ENCODE results near the gene CARD6. TPM values are rescaled to one million over a fixed set of nuclear protein-coding genes. Genes with fewer than 3 reads are reported as not detected.
"Not testable (repeated sequence)": the region's sequence is repeated elsewhere in the genome, so short reads cannot be mapped to it uniquely, and the experiment has no call there.

Gene CARD6
- total RNA-seq, 2 experiments from 2014 or later, result 2.6 to 4.6 TPM

DNA sequence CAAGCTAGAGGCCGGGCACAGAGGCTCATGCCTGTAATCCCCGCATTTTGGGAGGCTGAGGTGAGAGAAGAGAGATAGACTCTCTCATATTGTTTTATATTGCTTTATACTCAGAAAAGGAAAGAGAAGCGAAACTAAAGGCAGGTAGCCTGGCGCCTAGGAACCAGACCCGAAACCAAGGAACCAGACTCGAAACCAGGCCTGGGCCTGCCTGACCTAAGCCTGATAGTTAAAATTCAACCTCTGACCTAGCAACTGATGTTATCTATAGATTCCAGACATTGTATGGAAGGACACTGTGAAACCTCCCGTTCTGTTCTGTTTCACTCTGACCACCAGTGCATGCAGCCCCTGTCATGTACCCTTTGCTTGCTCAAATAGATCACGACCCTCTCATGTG, 31.1 kb downstream of the CARD6 start:
- H3K27me3 Mint-ChIP-seq, result peaks cover 21% of the 10 kb centered on the region

DNA sequence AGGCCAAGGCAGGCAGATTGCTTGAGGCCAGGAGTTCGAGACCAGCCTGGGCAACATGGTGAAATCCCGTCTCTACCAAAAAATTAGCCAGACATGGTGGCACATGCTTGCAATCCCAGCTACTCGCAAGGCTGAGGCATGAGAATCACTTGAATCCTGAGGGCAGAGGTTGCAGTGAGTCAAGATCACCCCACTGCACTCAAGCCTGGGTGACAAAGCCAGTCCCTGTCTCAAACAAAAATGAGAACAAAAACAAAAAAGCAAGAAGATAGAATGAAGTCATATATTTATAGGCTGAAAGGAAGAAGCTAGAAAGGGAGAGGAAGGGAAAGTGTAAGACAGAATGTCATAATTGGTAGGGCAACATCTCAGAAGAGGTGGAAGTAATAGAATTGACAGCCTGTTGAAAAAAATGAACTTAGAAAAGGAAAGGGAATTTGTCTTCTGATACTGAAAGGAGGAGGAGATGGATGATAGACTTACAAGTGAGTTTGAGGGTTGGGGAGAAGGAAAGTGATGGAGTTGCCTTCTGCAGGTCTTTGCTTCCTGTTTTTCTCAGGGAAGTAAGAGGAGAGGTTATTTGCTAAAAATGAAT, 32.2 kb downstream of the CARD6 start:
- H3K36me3 Mint-ChIP-seq, result no peaks in the 10 kb centered on the region
- H3K27ac Mint-ChIP-seq, result no peak overlapping the region
- peaks cover 20% of the 10 kb centered on the region for H3K27me3 Mint-ChIP-seq
- no peak overlapping the region for H3K4me3 Mint-ChIP-seq
- CTCF ChIA-PET, result interaction anchor here (1.1 kb wide), 1 partner anchor 9 kb away, joined by 3 read pairs; no protein-coding TSS in a partner anchor
- DNase-seq (no peak), ATAC-seq (no peak)
- peaks cover 4% of the 10 kb centered on the region for H3K9me3 Mint-ChIP-seq (ENCODE audit: low read depth)
- no peaks in the 10 kb centered on the region for H3K4me1 Mint-ChIP-seq

More for the DNA sequence above, 31.1 kb downstream of the CARD6 start:
- not testable (repeated sequence) for H3K27ac Mint-ChIP-seq; ATAC-seq; H3K4me3 Mint-ChIP-seq; DNase-seq; H3K4me1 Mint-ChIP-seq; H3K9me3 Mint-ChIP-seq (ENCODE audit: low read depth); H3K36me3 Mint-ChIP-seq
- CTCF ChIA-PET, result interaction anchor here (0.5 kb wide), 1 partner anchor 10 kb away, joined by 3 read pairs; no protein-coding TSS in a partner anchor

DNA sequence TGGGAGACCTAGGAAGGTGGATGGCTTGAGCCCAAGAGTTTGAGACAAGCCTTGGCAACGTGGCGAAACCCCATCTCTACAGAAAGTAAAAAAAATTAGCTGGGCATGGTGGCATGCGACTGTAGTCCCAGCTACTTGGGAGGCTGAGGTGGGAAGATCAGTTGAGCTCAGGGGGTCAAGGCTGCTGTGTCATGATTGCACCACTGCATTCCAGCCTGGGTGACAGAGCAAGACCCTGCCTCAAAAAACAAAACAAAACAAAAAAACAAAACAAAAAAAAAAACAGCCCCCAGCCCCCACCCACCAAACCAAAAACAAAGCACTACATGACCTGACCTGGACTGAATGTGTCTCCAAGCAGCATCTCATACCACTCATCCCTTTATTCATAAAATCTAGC, 34.8 kb downstream of the CARD6 start:
- H3K9me3 Mint-ChIP-seq (ENCODE audit: low read depth), result peaks cover 4% of the 10 kb centered on the region
- H3K36me3 Mint-ChIP-seq, result no peaks in the 10 kb centered on the region
- H3K4me3 Mint-ChIP-seq, result no peak overlapping the region
- no peak overlapping the region for H3K27ac Mint-ChIP-seq
- ATAC-seq (no peak), DNase-seq (no peak)
- no peaks in the 10 kb centered on the region for H3K4me1 Mint-ChIP-seq
- CTCF ChIA-PET, result interaction anchor here (1.0 kb wide), 1 partner anchor 1297 kb away, joined by 3 read pairs; no protein-coding TSS in a partner anchor
- peaks cover 11% of the 10 kb centered on the region for H3K27me3 Mint-ChIP-seq

DNA sequence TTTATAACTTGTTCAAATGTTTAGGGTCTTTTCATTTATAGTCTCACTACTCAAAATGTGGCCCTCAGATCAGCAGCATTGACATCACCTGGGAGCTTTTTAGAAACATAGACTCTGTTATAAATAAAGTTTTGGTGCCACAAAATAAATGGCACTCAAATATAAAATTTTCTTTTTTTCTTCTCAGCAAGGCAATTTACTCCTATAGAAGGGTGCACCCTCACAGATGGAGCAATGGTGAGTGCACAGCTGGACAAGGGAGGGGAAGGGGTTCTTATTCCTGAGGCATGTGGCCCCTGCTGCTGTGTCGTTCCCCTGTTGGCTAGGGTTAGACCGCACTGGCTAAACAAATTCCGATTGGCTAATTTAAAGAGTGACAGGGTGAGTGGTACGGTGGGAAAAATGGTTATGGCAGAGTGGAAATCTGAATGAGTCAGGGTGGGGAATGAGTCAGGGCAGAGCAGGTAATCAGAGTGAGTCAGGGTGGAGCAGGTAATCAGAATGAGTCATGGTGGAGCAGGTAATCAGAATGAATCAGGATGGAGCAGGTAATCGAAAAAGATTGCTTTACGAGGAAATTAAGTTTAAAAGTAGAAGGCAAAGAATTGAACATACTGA, 36.3 kb downstream of the CARD6 start:
- H3K27me3 Mint-ChIP-seq, result peaks cover 17% of the 10 kb centered on the region
- H3K9me3 Mint-ChIP-seq (ENCODE audit: low read depth), result peaks cover 4% of the 10 kb centered on the region
- H3K4me3 Mint-ChIP-seq, result no peak overlapping the region
- ATAC-seq (no peak), DNase-seq (no peak)
- peaks cover 2% of the 10 kb centered on the region for H3K36me3 Mint-ChIP-seq
- H3K27ac Mint-ChIP-seq, result no peak overlapping the region
- H3K4me1 Mint-ChIP-seq, result no peaks in the 10 kb centered on the region
- CTCF ChIA-PET, result no interaction called here

DNA sequence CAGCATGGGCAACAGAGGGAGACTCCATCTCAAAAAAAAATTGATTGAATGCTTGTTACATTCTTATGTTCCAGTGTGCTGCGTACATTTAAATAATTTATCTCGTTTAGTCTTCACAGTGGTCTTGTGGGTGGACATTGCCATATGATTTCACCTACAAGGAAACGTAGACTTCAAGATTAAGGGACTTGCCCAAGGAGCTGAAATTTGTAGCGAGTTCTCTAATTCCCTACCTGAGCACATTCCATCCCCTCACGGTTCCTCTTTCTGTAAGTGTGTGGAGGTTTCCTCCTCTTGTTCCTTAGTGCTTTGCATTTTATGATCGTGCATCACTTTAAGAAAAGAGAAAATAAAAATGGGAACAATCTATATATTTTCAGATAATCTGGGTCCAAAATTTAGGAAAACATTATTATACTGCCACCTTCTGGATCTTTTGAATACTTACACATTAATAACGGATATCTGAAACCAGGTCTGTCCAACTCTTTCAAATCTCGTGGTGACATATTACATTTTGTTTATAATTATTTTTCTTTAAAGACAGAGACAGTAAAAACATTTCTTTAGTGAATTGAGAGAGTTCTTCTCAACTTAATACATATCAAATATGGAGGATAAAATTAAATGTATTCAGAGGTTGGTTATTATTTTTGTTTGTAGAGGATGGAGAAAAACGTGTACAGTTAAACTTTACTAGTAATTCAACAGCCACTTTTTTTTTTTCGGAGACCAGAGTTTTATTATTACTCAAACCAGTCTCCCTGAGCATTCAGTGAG, 38.2 kb downstream of the CARD6 start:
- peaks cover 4% of the 10 kb centered on the region for H3K9me3 Mint-ChIP-seq (ENCODE audit: low read depth)
- CTCF ChIA-PET, result interaction anchor here (0.6 to 1.4 kb wide), 6 partner anchors 12 to 1165 kb away, joined by 3 to 6 read pairs (median 4); partner anchors contain the start of genes CARD6 and TTC33
- ATAC-seq (no peak), DNase-seq (no peak)
- no peak overlapping the region for H3K27ac Mint-ChIP-seq
- no peaks in the 10 kb centered on the region for H3K4me1 Mint-ChIP-seq
- no peak overlapping the region for H3K4me3 Mint-ChIP-seq
- H3K27me3 Mint-ChIP-seq, result peaks cover 10% of the 10 kb centered on the region
- peaks cover 2% of the 10 kb centered on the region for H3K36me3 Mint-ChIP-seq

DNA sequence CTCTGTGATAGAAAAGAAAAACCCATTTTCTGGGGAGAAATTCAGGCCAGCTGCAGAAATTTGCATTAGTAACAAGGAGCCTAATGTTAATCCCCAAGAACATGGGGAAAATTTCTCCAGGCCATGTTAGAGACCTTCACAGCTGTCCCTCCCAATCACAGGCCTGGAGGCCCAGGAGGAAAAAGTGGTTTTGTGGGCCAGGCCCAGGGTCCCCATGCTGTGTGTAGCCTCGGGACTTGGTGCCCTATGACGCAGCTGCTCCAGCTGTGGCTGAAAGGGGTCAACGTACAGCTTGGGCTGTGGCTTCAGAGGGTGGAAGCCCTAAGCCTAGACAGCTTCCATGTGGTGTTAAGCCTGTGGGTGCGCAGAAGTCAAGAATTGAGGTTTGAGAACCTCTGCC, 41.1 kb downstream of the CARD6 start:
- H3K27ac Mint-ChIP-seq, result no peak overlapping the region
- H3K4me3 Mint-ChIP-seq, result no peak overlapping the region
- DNase-seq (no peak), ATAC-seq (no peak)
- H3K4me1 Mint-ChIP-seq, result no peaks in the 10 kb centered on the region
- H3K27me3 Mint-ChIP-seq, result peaks cover 11% of the 10 kb centered on the region
- H3K9me3 Mint-ChIP-seq (ENCODE audit: low read depth), result no peaks in the 10 kb centered on the region
- peaks cover 2% of the 10 kb centered on the region for H3K36me3 Mint-ChIP-seq
- CTCF ChIA-PET, result interaction anchor here (0.9 kb wide), 1 partner anchor 9 kb away, joined by 3 read pairs; no protein-coding TSS in a partner anchor

DNA sequence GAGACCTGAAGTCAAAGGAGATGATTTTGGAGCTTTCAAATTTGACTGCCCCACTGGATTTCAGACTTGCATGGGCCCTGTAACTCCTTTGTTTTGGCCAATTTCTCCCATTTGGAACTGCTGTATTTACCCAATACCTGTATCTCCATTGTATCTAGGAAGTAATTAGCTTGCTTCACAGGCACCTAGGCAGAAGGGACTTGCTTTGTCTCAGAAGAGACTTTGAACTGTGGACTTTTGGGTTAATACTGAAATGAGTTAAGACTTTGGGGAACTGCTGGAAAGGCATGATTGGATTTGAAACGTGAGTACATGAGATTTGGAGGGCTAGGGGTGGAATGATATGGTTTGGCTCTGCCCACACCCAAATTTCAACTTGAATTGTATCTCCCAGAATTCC, 41.9 kb downstream of the CARD6 start:
- not testable (repeated sequence) for H3K9me3 Mint-ChIP-seq (ENCODE audit: low read depth); H3K4me3 Mint-ChIP-seq; DNase-seq; H3K27ac Mint-ChIP-seq; H3K36me3 Mint-ChIP-seq; H3K4me1 Mint-ChIP-seq; ATAC-seq
- CTCF ChIA-PET, result interaction anchor here (0.9 kb wide), 1 partner anchor 10 kb away, joined by 3 read pairs; no protein-coding TSS in a partner anchor
- H3K27me3 Mint-ChIP-seq, result peaks cover 12% of the 10 kb centered on the region

DNA sequence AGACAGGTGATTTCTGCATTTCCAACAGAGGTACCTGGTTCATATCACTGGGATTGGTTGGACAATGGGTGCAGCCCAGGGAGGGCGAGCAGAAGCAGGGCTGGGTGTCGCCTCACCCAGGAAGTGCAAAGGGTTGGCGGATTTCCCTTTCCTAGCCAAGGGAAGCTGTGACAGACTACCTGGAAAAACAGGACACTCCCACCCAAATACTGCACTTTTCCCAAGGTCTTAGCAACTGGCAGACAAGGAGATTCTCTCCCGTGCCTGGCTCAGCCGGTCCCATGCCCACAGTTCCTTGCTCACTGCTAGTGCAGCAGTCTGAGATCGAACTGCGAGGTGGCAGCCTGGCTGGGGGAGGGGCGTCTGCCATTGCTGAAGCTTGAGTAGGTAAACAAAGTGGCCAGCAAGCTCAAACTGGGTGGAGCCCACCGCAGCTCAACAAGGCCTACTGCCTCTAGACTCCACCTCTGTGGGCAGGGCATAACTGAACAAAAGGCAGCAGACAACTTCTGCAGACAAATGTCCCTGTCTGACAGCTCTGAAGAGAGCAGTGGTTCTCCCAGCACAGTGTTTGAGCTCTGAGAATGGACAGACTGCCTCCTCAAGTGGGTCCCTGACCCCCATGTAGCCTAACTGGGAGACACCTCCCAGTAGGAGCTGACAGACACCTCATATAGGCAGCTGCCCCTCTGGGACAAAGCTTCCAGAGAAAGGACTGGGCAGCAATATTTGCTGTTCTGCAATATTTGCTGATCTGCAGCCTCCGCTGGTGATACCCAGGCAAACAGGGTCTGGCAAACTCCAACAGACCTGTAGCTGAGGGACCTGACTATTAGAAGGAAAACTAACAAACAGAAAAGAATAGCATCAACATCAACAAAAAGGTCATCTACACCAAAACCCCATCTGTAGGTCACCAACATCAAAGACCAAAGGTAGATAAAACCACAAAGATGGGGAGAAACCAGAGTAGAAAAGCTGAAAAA, 54.6 kb downstream of the CARD6 start:
- CTCF ChIA-PET; H3K4me3 Mint-ChIP-seq; H3K36me3 Mint-ChIP-seq; H3K27ac Mint-ChIP-seq; H3K9me3 Mint-ChIP-seq (ENCODE audit: low read depth); H3K4me1 Mint-ChIP-seq; ATAC-seq; DNase-seq: not testable (repeated sequence)
- peaks cover 11% of the 10 kb centered on the region for H3K27me3 Mint-ChIP-seq

DNA sequence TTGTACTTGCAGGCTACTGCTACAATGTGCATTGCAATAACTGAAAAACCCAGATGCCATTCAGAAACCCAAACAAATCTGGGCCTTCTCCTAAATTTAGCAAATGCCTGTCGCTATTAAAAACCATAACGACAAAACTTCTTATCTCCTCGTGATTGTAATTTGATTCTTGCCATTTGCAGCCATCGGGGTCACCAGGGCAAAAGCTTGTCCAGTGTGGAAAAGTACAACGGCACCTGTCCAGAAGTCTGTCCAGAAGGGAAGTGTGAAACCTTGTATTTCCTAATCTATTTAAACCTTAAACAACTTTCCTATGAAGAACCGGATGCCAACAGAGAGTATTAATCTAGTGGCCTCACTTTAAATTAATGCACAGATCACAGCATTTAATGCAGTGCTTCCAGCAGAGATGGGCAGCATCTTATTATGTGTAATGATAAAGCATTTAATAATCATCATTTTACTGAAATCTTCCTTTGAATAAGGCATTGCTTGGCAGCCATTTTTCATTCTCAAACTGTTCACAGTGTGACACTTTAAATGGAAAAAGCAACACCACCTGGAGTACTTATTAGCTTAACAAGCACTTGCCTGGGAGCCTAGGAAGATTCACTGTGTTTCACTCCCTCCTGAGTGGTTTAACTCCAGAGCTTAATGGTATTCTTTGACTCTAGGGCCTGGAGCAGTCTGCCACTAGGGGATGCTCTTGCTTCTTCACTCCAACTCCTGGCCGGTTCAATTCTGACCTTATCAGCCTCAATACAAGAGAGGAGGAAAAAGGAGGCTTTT, 63.2 kb downstream of the CARD6 start:
- no peaks in the 10 kb centered on the region for H3K36me3 Mint-ChIP-seq
- CTCF ChIA-PET, result interaction anchor here (1.0 to 1.4 kb wide), 3 partner anchors 11 to 1298 kb away, joined by 3 to 4 read pairs (median 3); no protein-coding TSS in a partner anchor
- H3K4me3 Mint-ChIP-seq, result no peak overlapping the region
- H3K9me3 Mint-ChIP-seq (ENCODE audit: low read depth), result no peaks in the 10 kb centered on the region
- no peak overlapping the region for H3K27ac Mint-ChIP-seq
- ATAC-seq (peak; percentile 66), DNase-seq (peak; percentile 45)
- no peaks in the 10 kb centered on the region for H3K4me1 Mint-ChIP-seq
- H3K27me3 Mint-ChIP-seq, result peaks cover 16% of the 10 kb centered on the region

DNA sequence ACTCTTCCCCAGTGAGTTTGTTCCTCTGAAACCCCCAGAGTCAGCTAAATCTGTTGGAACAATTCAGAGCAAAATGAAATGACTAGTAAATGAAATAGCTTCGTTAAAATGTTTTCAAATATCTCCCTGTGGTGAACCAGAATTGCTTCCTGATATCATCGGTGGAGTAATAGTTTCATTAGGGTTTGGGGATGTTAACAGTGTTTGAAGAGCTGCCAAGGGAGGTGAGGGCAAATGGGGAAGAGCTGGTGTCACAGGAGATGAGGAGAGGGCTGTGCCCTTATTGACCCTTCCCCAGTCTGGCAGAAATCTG, 63.8 kb downstream of the CARD6 start:
- H3K4me3 Mint-ChIP-seq, result no peak overlapping the region
- DNase-seq, result no peak
- H3K4me1 Mint-ChIP-seq, result no peaks in the 10 kb centered on the region
- H3K9me3 Mint-ChIP-seq (ENCODE audit: low read depth), result no peaks in the 10 kb centered on the region
- CTCF ChIA-PET, result interaction anchor here (1.0 to 1.4 kb wide), 3 partner anchors 10 to 1299 kb away, joined by 3 to 4 read pairs (median 3); no protein-coding TSS in a partner anchor
- peaks cover 19% of the 10 kb centered on the region for H3K27me3 Mint-ChIP-seq
- no peak for ATAC-seq
- no peaks in the 10 kb centered on the region for H3K36me3 Mint-ChIP-seq
- H3K27ac Mint-ChIP-seq, result no peak overlapping the region

DNA sequence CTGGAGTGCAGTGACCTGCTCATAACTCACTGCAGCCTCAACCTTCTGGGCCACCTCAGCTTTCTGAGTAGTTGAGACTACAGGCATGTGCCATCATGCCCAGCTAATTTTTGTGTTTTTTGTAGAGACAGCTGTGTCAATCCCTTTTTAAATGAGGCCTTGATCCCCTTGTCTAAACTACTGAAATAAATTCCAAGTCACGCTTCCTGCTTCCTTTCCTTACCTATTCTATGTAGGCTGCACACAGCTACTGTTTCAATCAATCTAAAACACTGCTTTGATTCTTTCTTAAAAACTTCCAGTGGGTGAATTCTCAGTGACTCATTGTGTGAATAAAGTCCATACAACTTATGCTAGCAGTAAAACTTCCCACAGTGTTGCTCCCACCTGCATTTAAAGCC, 65.2 kb downstream of the CARD6 start:
- CTCF ChIA-PET, result interaction anchor here (0.6 kb wide), 1 partner anchor 342 kb away, joined by 3 read pairs; no protein-coding TSS in a partner anchor
- no peak overlapping the region for H3K4me3 Mint-ChIP-seq
- no peaks in the 10 kb centered on the region for H3K4me1 Mint-ChIP-seq
- no peak for ATAC-seq
- no peak for DNase-seq
- no peaks in the 10 kb centered on the region for H3K9me3 Mint-ChIP-seq (ENCODE audit: low read depth)
- peaks cover 24% of the 10 kb centered on the region for H3K27me3 Mint-ChIP-seq
- H3K27ac Mint-ChIP-seq, result no peak overlapping the region
- H3K36me3 Mint-ChIP-seq, result no peaks in the 10 kb centered on the region

DNA sequence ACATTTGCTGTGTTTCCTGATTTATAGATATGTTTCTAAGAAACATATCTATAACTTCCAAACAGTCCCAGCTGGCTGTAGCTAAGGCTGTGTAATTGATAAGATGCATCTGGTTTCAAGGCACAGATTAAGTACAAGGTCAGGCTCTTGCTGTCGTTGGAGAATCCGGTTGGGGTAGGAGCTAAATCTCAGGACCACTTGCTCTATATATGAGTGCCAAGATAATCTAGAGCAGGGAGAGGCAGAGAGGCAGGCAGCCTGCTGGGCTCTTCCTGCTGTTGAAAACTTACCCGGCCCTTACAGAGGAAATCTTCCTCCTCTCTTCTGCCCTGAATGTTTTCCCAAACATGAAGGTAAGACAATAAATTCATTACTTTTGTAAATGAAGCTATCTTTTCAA, 68.1 kb downstream of the CARD6 start, which contains the start of gene C7:
Gene C7 (plus strand): TSS at position 234 of the 400 bp plus-strand sequence. CDS start 114 bp downstream, at position 348.
- Mint-ChIP-seq H3K27ac (no peak within 1 kb of the TSS), H3K27me3 (peaks cover 29% of the 10 kb centered on the region), H3K4me3 (no peak within 1 kb of the TSS), H3K9me3 (ENCODE audit: low read depth) (no peaks in the 10 kb centered on the region), H3K4me1 (no peaks in the 10 kb centered on the region), H3K36me3 (no peaks in the 10 kb centered on the region)
- ATAC-seq, result no peak
- DNase-seq, result no peak
- CTCF ChIA-PET, result no interaction called here
